ENCODE data around the gene PCED1B.

PCED1B gene

DNA sequence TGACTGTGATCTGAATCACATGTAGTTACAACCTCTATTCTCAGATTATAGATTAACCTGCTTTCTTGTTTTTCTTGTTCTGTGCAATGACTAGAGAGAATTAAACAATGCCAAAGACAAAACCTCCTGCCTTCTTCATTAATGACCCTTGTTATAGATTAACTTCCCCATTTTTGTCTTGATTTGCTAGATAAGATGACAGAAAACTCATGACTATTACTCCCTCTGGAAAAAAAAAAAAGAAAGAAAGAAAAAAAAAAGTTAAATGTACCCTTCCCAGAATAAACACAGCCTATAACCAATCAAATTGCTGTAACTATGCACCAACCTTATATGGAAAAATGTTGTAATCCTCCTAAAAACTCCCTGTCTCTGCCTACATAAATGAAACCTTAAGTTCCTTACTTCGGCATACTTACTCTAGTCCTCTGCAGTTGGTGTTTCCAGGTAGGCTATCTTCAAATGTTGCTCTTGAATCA is 41.1 kb upstream of the PCED1B start:
- TF ChIP-seq ZNF70 (CRISPR knock-in tag; IDR thresholded peaks at IDR 0.05) (no peak), ZFP30 (CRISPR knock-in tag; IDR thresholded peaks at IDR 0.05) (no peak), GLIS3 (CRISPR knock-in tag; IDR thresholded peaks at IDR 0.05) (no peak), SNAI2 (CRISPR knock-in tag; IDR thresholded peaks at IDR 0.05) (no peak), ZC3H10 (CRISPR knock-in tag; IDR thresholded peaks at IDR 0.05) (no peak), ZNF565 (CRISPR knock-in tag; conservative IDR thresholded peaks at IDR 0.05; ENCODE audit: low read depth) (no peak), ISL1 (CRISPR knock-in tag; IDR thresholded peaks at IDR 0.05) (no peak), CSDC2 (CRISPR knock-in tag; IDR thresholded peaks at IDR 0.05) (no peak), OSR1 (CRISPR knock-in tag; IDR thresholded peaks at IDR 0.05) (no peak), ARNTL (CRISPR knock-in tag; IDR thresholded peaks at IDR 0.05; ENCODE audit: borderline replicate concordance, low read depth) (no peak), ESRRG (CRISPR knock-in tag; IDR thresholded peaks at IDR 0.05) (no peak), TOX (CRISPR knock-in tag; IDR thresholded peaks at IDR 0.05; ENCODE audit: borderline replicate concordance) (no peak)
- TF ChIP-seq, protein P1, sequence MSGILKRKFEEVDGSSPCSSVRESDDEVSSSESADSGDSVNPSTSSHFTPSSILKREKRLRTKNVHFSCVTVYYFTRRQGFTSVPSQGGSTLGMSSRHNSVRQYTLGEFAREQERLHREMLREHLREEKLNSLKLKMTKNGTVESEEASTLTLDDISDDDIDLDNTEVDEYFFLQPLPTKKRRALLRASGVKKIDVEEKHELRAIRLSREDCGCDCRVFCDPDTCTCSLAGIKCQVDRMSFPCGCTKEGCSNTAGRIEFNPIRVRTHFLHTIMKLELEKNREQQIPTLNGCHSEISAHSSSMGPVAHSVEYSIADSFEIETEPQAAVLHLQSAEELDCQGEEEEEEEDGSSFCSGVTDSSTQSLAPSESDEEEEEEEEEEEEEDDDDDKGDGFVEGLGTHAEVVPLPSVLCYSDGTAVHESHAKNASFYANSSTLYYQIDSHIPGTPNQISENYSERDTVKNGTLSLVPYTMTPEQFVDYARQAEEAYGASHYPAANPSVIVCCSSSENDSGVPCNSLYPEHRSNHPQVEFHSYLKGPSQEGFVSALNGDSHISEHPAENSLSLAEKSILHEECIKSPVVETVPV (CRISPR knock-in tag; IDR thresholded peaks at IDR 0.05) = no peak
- TF ChIP-seq, protein P2, sequence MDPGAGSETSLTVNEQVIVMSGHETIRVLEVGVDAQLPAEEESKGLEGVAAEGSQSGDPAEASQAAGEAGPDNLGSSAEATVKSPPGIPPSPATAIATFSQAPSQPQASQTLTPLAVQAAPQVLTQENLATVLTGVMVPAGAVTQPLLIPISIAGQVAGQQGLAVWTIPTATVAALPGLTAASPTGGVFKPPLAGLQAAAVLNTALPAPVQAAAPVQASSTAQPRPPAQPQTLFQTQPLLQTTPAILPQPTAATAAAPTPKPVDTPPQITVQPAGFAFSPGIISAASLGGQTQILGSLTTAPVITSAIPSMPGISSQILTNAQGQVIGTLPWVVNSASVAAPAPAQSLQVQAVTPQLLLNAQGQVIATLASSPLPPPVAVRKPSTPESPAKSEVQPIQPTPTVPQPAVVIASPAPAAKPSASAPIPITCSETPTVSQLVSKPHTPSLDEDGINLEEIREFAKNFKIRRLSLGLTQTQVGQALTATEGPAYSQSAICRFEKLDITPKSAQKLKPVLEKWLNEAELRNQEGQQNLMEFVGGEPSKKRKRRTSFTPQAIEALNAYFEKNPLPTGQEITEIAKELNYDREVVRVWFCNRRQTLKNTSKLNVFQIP (CRISPR knock-in tag; IDR thresholded peaks at IDR 0.05; ENCODE audit: borderline replicate concordance, low read depth) = no peak
- TF ChIP-seq, protein P3, sequence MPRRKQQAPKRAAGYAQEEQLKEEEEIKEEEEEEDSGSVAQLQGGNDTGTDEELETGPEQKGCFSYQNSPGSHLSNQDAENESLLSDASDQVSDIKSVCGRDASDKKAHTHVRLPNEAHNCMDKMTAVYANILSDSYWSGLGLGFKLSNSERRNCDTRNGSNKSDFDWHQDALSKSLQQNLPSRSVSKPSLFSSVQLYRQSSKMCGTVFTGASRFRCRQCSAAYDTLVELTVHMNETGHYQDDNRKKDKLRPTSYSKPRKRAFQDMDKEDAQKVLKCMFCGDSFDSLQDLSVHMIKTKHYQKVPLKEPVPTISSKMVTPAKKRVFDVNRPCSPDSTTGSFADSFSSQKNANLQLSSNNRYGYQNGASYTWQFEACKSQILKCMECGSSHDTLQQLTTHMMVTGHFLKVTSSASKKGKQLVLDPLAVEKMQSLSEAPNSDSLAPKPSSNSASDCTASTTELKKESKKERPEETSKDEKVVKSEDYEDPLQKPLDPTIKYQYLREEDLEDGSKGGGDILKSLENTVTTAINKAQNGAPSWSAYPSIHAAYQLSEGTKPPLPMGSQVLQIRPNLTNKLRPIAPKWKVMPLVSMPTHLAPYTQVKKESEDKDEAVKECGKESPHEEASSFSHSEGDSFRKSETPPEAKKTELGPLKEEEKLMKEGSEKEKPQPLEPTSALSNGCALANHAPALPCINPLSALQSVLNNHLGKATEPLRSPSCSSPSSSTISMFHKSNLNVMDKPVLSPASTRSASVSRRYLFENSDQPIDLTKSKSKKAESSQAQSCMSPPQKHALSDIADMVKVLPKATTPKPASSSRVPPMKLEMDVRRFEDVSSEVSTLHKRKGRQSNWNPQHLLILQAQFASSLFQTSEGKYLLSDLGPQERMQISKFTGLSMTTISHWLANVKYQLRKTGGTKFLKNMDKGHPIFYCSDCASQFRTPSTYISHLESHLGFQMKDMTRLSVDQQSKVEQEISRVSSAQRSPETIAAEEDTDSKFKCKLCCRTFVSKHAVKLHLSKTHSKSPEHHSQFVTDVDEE (CRISPR knock-in tag; IDR thresholded peaks at IDR 0.05) = no peak
- ATAC-seq = no peak

DNA sequence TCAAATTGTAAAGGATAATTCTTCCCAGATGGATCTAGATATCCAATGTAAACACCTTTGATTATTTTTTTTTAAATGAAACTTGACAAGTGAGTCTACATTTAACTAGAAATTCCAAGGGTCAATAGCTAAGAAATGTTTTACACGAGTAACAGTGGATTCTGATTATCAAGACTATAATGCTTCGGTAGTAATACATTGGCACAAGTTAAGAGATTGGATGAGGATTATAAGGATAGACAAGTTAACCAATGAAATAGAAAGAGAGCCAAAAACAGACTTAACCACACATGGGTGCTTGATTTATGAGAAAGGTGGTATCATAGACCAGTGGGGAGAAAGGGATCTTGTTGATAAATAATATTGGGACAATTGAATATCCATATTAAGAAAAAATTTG is 40.3 kb upstream of the PCED1B start:
- no peak for ATAC-seq
- no peak for TF ChIP-seq ZNF70 (CRISPR knock-in tag; IDR thresholded peaks at IDR 0.05)
- TF ChIP-seq PPARA (CRISPR knock-in tag; IDR thresholded peaks at IDR 0.05; ENCODE audit: borderline replicate concordance) = no peak

DNA sequence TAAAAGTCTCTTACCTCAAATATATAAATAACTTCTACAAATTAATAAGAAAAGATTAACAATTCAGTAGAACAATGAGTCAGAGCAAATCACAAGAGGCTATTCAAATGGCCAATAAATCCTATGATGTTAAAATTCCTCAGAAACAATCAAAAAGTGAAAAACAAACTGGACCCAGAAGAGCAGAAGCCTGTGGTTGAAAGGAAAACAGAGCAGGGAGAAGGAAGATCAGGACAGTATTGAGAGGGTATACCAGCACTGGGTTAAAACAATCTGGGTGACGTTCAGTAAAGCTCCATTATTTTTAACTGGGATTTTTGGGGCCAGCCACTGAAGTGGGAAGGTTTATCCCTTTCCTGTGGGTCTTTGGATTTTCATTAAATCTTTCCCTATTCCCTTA is 39.7 kb upstream of the PCED1B start:
- TF ChIP-seq TOX (CRISPR knock-in tag; IDR thresholded peaks at IDR 0.05; ENCODE audit: borderline replicate concordance) = no peak
- no peak for ATAC-seq

DNA sequence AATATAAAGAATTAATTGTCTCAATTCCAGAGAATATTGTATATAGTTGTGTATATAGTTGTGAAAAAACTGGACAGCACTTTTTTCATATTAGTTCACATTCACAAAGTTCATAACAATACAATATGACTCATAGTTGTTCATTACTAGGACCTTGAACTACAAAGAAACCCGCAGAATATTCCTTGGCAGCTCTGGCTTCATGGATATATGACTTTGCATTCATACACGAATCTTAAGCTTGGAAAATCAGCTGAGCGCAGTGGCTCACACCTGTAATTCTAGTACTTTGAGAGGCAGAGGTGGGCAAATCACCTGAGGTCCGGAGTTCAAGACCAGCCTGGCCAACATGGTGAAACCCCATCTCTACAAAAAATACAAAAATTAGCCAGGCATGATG is 38.1 kb upstream of the PCED1B start:
- no peak for ATAC-seq
- TF ChIP-seq, protein P4, sequence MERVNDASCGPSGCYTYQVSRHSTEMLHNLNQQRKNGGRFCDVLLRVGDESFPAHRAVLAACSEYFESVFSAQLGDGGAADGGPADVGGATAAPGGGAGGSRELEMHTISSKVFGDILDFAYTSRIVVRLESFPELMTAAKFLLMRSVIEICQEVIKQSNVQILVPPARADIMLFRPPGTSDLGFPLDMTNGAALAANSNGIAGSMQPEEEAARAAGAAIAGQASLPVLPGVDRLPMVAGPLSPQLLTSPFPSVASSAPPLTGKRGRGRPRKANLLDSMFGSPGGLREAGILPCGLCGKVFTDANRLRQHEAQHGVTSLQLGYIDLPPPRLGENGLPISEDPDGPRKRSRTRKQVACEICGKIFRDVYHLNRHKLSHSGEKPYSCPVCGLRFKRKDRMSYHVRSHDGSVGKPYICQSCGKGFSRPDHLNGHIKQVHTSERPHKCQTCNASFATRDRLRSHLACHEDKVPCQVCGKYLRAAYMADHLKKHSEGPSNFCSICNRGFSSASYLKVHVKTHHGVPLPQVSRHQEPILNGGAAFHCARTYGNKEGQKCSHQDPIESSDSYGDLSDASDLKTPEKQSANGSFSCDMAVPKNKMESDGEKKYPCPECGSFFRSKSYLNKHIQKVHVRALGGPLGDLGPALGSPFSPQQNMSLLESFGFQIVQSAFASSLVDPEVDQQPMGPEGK (CRISPR knock-in tag; IDR thresholded peaks at IDR 0.05; ENCODE audit: borderline replicate concordance) = no peak
- TF ChIP-seq ZFP30 (CRISPR knock-in tag; IDR thresholded peaks at IDR 0.05) (no peak), OSR1 (CRISPR knock-in tag; IDR thresholded peaks at IDR 0.05) (no peak), ZFP3 (CRISPR knock-in tag; IDR thresholded peaks at IDR 0.05) (no peak), ZC3H10 (CRISPR knock-in tag; IDR thresholded peaks at IDR 0.05) (no peak), ARNTL (CRISPR knock-in tag; IDR thresholded peaks at IDR 0.05; ENCODE audit: borderline replicate concordance, low read depth) (no peak), RARB (CRISPR knock-in tag; IDR thresholded peaks at IDR 0.05) (no peak), ISL1 (CRISPR knock-in tag; IDR thresholded peaks at IDR 0.05) (no peak), ZNF565 (CRISPR knock-in tag; conservative IDR thresholded peaks at IDR 0.05; ENCODE audit: low read depth) (no peak), PPARA (CRISPR knock-in tag; IDR thresholded peaks at IDR 0.05; ENCODE audit: borderline replicate concordance) (no peak), TOX (CRISPR knock-in tag; IDR thresholded peaks at IDR 0.05; ENCODE audit: borderline replicate concordance) (no peak), ESRRG (CRISPR knock-in tag; IDR thresholded peaks at IDR 0.05) (no peak), GLIS3 (CRISPR knock-in tag; IDR thresholded peaks at IDR 0.05) (no peak), CSDC2 (CRISPR knock-in tag; IDR thresholded peaks at IDR 0.05) (no peak), SNAI2 (CRISPR knock-in tag; IDR thresholded peaks at IDR 0.05) (no peak), BACH2 (CRISPR knock-in tag; IDR thresholded peaks at IDR 0.05; ENCODE audit: borderline replicate concordance) (no peak)
- TF ChIP-seq, protein P1 (CRISPR knock-in tag; IDR thresholded peaks at IDR 0.05) = no peak
- TF ChIP-seq, protein P2 (CRISPR knock-in tag; IDR thresholded peaks at IDR 0.05; ENCODE audit: borderline replicate concordance, low read depth) = no peak
- TF ChIP-seq, protein P5, sequence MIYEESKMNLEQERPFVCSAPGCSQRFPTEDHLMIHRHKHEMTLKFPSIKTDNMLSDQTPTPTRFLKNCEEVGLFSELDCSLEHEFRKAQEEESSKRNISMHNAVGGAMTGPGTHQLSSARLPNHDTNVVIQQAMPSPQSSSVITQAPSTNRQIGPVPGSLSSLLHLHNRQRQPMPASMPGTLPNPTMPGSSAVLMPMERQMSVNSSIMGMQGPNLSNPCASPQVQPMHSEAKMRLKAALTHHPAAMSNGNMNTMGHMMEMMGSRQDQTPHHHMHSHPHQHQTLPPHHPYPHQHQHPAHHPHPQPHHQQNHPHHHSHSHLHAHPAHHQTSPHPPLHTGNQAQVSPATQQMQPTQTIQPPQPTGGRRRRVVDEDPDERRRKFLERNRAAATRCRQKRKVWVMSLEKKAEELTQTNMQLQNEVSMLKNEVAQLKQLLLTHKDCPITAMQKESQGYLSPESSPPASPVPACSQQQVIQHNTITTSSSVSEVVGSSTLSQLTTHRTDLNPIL (CRISPR knock-in tag; IDR thresholded peaks at IDR 0.05; ENCODE audit: low read depth) = no peak
